ENCODE measurements around the gene PARP14.
"Not testable (repeated sequence)": the region's sequence is repeated elsewhere in the genome, so short reads cannot be mapped to it uniquely, and the experiment has no call there.

PARP14 gene

GRCh38 chr3:122680475-122681283, at the start of gene PARP14:
Gene PARP14, plus strand, starts transcription at chr3:122680839. Its CDS starts 45 bp downstream, at chr3:122680884.
- DNase-seq (ENCODE audit: low spot score) = peak; percentile 77

GRCh38 chr3:122635789-122636188, 44.9 kb upstream of the PARP14 start:
- DNase-seq (ENCODE audit: low spot score) = peak; percentile 15

- no peak for DNase-seq (ENCODE audit: low spot score)
These were observed 43.9 kb upstream of the PARP14 start for GRCh38 chr3:122636697-122637096.

- no peak for DNase-seq (ENCODE audit: low spot score)
These were observed 40.1 kb upstream of the PARP14 start for GRCh38 chr3:122640437-122640999.

GRCh38 chr3:122642935-122643334, 37.7 kb upstream of the PARP14 start:
- no peak for DNase-seq (ENCODE audit: low spot score)

- peak; percentile 17 for DNase-seq (ENCODE audit: low spot score)
These were observed 34.3 kb upstream of the PARP14 start for GRCh38 chr3:122646146-122646988.

- not testable (repeated sequence) for DNase-seq (ENCODE audit: low spot score)
These were observed 29.3 kb upstream of the PARP14 start for GRCh38 chr3:122651233-122651907.

GRCh38 chr3:122651962-122652361, 28.7 kb upstream of the PARP14 start:
- not testable (repeated sequence) for DNase-seq (ENCODE audit: low spot score)

GRCh38 chr3:122658336-122658735, 22.3 kb upstream of the PARP14 start:
- DNase-seq (ENCODE audit: low spot score) = not testable (repeated sequence)

GRCh38 chr3:122660297-122660974, 20.2 kb upstream of the PARP14 start:
- DNase-seq (ENCODE audit: low spot score) = no peak

- no peak for DNase-seq (ENCODE audit: low spot score)
These were observed 19.0 kb upstream of the PARP14 start for GRCh38 chr3:122661633-122662032.

- DNase-seq (ENCODE audit: low spot score) = no peak
These were observed 18.1 kb upstream of the PARP14 start for GRCh38 chr3:122662505-122662904.

GRCh38 chr3:122665226-122665786, 15.3 kb upstream of the PARP14 start:
- DNase-seq (ENCODE audit: low spot score) = no peak

GRCh38 chr3:122665881-122666280, 14.8 kb upstream of the PARP14 start:
- DNase-seq (ENCODE audit: low spot score) = no peak

- peak; percentile 39 for DNase-seq (ENCODE audit: low spot score)
These were observed 11.5 kb upstream of the PARP14 start for GRCh38 chr3:122668930-122669730.

GRCh38 chr3:122671553-122671952, 9.1 kb upstream of the PARP14 start:
- no peak for DNase-seq (ENCODE audit: low spot score)

- no peak for DNase-seq (ENCODE audit: low spot score)
These were observed 6.3 kb upstream of the PARP14 start for GRCh38 chr3:122674339-122674738.

GRCh38 chr3:122676759-122677158, 3.9 kb upstream of the PARP14 start:
- DNase-seq (ENCODE audit: low spot score) = no peak

GRCh38 chr3:122677216-122677615, 3.4 kb upstream of the PARP14 start:
- no peak for DNase-seq (ENCODE audit: low spot score)

- DNase-seq (ENCODE audit: low spot score) = no peak
These were observed 2.1 kb upstream of the PARP14 start for GRCh38 chr3:122678506-122678905.
